Neural cell (in vitro differentiated cells): ENCODE data around the gene UBL3. TPM values are rescaled to one million over a fixed set of nuclear protein-coding genes. Genes with fewer than 3 reads are reported as not detected.
A peak's percentile ranks its signal among the peaks of the same experiment; 100 is the strongest.

Source experiments
- H2AFZ ChIP-seq: fragments of 200-600, 300-800 bp; sonication (generic), shearing (Covaris generic); 2 replicates; pipeline ENCODE4 v1.6.0; 2014; ENCODE audit warnings: low read depth, mild to moderate bottlenecking, antibody characterized with exemption, low read length, moderate library complexity
- H3F3A ChIP-seq: fragments of 200-600 bp; shearing (Covaris generic); 2 replicates; pipeline ENCODE4 v1.6.1; 2016; ENCODE audit warnings: mild to moderate bottlenecking, moderate library complexity, mixed read lengths, antibody characterized with exemption, low read length; ENCODE audit not compliant: insufficient read depth, poor library complexity, severe bottlenecking
- H3K27ac ChIP-seq: fragments of 200-600, 300-800 bp; sonication (generic), shearing (Covaris generic); 2 replicates; pipeline ENCODE4 v1.5.1; 2014; ENCODE audit warnings: mild to moderate bottlenecking, low read length, moderate library complexity
- H3K27me3 ChIP-seq: fragments of 300-800, 200-600 bp; sonication (generic), shearing (Covaris generic); 2 replicates; pipeline ENCODE4 v1.6.0; 2014; ENCODE audit warnings: mild to moderate bottlenecking, low read depth, low read length, moderate library complexity; ENCODE audit not compliant: insufficient read depth
- H3K36me3 ChIP-seq: fragments of 300-800, 200-600 bp; sonication (generic), shearing (Covaris generic); 2 replicates; pipeline ENCODE4 v1.5.1; 2014; ENCODE audit warnings: mild to moderate bottlenecking, antibody characterized with exemption, low read length, moderate library complexity; ENCODE audit not compliant: insufficient read depth
- H3K4me2 ChIP-seq: fragments of 300-800, 200-600 bp; sonication (generic), shearing (Covaris generic); 2 replicates; pipeline ENCODE4 v1.6.0; 2014; ENCODE audit warnings: mild to moderate bottlenecking, low read length
- H3K4me3 ChIP-seq: fragments of 300-800, 200-600 bp; sonication (generic), shearing (Covaris generic); 2 replicates; pipeline ENCODE4 v1.5.1; 2014; ENCODE audit warnings: mild to moderate bottlenecking, low read length, moderate library complexity
- H3K79me2 ChIP-seq: fragments of 200-600 bp; shearing (Covaris generic); replicated peaks from 2 replicates; pipeline ENCODE4 v1.6.0; 2014; ENCODE audit warnings: mild to moderate bottlenecking, low read length, moderate library complexity; ENCODE audit not compliant: insufficient read depth
- H3K9ac ChIP-seq: fragments of 300-800, 200-600 bp; sonication (generic), shearing (Covaris generic); 2 replicates; pipeline ENCODE4 v1.6.1; 2016; ENCODE audit warnings: mild to moderate bottlenecking, low read length, mixed read lengths
- H3K9me2 ChIP-seq: fragments of 200-600 bp; shearing (Covaris generic); 2 replicates; pipeline ENCODE4 v1.6.1; 2016; ENCODE audit warnings: mild to moderate bottlenecking, low read length, mixed read lengths; ENCODE audit not compliant: insufficient read depth
- H3K9me3 ChIP-seq: fragments of 200-600, 300-800 bp; sonication (generic), shearing (Covaris generic); 2 replicates; pipeline ENCODE4 v1.6.1; 2016; ENCODE audit warnings: mild to moderate bottlenecking, mixed run types, low read length, moderate library complexity, mixed read lengths
- H4K20me1 ChIP-seq: fragments of 200-600 bp; shearing (Covaris generic); 2 replicates; pipeline ENCODE4 v1.6.1; 2016; ENCODE audit warnings: mild to moderate bottlenecking, mixed run types; ENCODE audit not compliant: insufficient read depth
- EP300 ChIP-seq: fragments of 450-650 bp; conservative IDR thresholded peaks from 2 replicates; pipeline ENCODE4 v1.6.1; 2014; ENCODE audit warnings: antibody characterized with exemption, mild to moderate bottlenecking, moderate library complexity; ENCODE audit not compliant: poor library complexity, severe bottlenecking
- EZH2 ChIP-seq: fragments of 200-600, 300-800 bp; shearing (Covaris generic), sonication (generic); IDR thresholded peaks from 2 replicates; pipeline ENCODE4 v1.6.1; 2014; ENCODE audit warnings: antibody characterized with exemption, low read length, borderline replicate concordance, mild to moderate bottlenecking; ENCODE audit not compliant: insufficient read depth, poor library complexity, severe bottlenecking
- MXI1 ChIP-seq: fragments of 450-650 bp; conservative IDR thresholded peaks from 2 replicates; pipeline ENCODE4 v1.6.1; 2014; ENCODE audit warnings: antibody characterized with exemption, mild to moderate bottlenecking; ENCODE audit not compliant: poor library complexity, severe bottlenecking
- POLR2AphosphoS5 ChIP-seq: IDR thresholded peaks from 2 replicates; pipeline ENCODE4 v1.6.1; 2012
- RAD21 ChIP-seq: fragments of 450-650 bp; conservative IDR thresholded peaks from 2 replicates; pipeline ENCODE4 v1.6.1; 2014; ENCODE audit warnings: antibody characterized with exemption, mild to moderate bottlenecking, moderate library complexity
- SMC3 ChIP-seq: fragments of 450-650 bp; conservative IDR thresholded peaks from 2 replicates; pipeline ENCODE4 v1.6.1; 2014; ENCODE audit warnings: antibody characterized with exemption, mild to moderate bottlenecking, moderate library complexity; ENCODE audit not compliant: poor library complexity
- TAF1 ChIP-seq: IDR thresholded peaks from 2 replicates; pipeline ENCODE4 v1.6.1; 2012; ENCODE audit warnings: low read depth
- polyA plus RNA-seq: library from polyadenylated mRNA; depleted of rRNA; stranded (reverse); fragments of >200 nt; gene quantifications from 2 replicates; pipeline ENCODE4 v1.2.3, GENCODE V29; 2014
- TF ChIP-seq, protein P1 (sequence below): IDR thresholded peaks from 2 replicates; pipeline ENCODE4 v1.6.1; 2012; ENCODE audit warnings: borderline replicate concordance
- TF ChIP-seq, protein P2 (sequence below): fragments of 450-650 bp; IDR thresholded peaks from 2 replicates; pipeline ENCODE4 v1.5.1; 2014; ENCODE audit warnings: antibody characterized with exemption, mild to moderate bottlenecking, moderate library complexity; ENCODE audit not compliant: poor library complexity, severe bottlenecking

Gene UBL3
- polyA plus RNA-seq, 1 donor from 2014 or later: 35.8 TPM

DNA sequence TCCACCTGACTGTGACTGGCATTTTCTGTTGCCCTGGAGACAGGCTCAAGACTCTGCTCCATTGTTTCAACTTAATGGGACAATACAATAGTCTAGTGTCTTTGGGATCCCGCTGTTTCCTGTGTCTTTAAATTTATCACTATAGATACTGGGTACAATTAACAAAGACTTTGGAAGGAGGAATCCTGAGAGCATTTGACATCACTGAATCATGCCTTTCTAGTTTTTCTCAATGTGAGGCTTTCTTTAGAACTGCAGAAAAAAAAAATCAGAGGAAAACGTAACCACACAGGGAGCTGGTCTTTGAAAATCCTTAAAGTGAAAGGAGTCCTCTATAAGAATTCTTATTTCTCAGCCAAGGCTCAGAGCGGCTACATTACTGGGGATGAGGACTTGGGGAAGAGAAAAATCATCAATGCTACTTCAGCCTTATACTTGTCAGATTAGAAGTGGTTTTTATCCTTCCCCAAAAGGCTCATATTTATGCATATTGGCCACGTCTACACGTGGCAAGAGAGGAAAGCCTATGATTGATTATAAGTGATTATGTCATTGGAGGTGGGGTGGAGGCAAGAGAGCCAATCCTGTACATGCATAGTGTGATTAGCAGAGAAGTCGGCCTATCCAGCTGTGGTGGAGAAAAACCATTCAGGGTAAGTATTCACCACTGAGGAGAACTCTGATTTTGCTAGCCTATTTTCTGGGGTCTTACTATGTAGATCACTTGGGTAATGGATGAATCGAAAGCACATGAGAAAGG lies 34.4 kb upstream of the UBL3 start:
- no peak overlapping the region for H3K4me3 ChIP-seq
- H4K20me1 ChIP-seq: no peaks in the 10 kb centered on the region
- no peak for TF ChIP-seq TAF1
- TF ChIP-seq POLR2AphosphoS5: no peak
- TF ChIP-seq, protein P1, sequence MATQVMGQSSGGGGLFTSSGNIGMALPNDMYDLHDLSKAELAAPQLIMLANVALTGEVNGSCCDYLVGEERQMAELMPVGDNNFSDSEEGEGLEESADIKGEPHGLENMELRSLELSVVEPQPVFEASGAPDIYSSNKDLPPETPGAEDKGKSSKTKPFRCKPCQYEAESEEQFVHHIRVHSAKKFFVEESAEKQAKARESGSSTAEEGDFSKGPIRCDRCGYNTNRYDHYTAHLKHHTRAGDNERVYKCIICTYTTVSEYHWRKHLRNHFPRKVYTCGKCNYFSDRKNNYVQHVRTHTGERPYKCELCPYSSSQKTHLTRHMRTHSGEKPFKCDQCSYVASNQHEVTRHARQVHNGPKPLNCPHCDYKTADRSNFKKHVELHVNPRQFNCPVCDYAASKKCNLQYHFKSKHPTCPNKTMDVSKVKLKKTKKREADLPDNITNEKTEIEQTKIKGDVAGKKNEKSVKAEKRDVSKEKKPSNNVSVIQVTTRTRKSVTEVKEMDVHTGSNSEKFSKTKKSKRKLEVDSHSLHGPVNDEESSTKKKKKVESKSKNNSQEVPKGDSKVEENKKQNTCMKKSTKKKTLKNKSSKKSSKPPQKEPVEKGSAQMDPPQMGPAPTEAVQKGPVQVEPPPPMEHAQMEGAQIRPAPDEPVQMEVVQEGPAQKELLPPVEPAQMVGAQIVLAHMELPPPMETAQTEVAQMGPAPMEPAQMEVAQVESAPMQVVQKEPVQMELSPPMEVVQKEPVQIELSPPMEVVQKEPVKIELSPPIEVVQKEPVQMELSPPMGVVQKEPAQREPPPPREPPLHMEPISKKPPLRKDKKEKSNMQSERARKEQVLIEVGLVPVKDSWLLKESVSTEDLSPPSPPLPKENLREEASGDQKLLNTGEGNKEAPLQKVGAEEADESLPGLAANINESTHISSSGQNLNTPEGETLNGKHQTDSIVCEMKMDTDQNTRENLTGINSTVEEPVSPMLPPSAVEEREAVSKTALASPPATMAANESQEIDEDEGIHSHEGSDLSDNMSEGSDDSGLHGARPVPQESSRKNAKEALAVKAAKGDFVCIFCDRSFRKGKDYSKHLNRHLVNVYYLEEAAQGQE: no peak
- TF ChIP-seq MXI1: no peak
- no peak for TF ChIP-seq SMC3
- no peaks in the 10 kb centered on the region for H3F3A ChIP-seq
- no peaks in the 10 kb centered on the region for H3K27me3 ChIP-seq
- H3K9me2 ChIP-seq: no peaks in the 10 kb centered on the region
- no peaks in the 10 kb centered on the region for H3K9me3 ChIP-seq
- H3K4me2 ChIP-seq: peak overlapping the region; percentile 21
- peak overlapping the region; percentile 32 for H3K27ac ChIP-seq
- H3K9ac ChIP-seq: peak overlapping the region; percentile 14
- no peaks in the 10 kb centered on the region for H3K36me3 ChIP-seq
- H2AFZ ChIP-seq: no peak overlapping the region
- H3K79me2 ChIP-seq: no peaks in the 10 kb centered on the region

DNA sequence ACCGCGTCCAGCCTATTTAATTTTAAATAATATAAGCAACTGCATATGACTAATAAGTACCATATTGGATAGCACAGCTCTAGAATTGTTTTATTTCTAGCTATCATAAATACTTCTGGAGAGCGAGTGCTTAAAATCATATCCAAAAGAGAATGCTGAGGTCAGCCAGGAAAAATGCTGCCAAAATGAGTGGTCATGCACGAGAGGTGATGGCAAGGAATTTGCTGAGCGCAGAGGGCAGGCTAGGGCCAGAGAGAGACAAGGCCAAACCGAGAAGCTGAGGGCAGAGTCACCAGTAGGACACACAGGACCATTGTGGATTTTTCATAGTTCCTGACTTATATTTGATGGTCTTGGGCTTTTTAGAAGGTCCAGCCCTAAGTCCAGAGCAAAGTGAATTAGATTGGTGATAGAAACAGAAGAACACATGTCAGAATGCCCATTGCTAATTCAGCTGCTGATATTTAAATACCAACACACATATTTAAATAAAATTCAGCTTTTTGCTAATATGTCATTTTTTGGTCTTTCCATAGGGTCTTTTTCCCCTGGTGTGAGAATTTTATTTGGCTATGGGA lies 33.6 kb upstream of the UBL3 start:
- no peak for TF ChIP-seq MXI1
- no peak for TF ChIP-seq SMC3
- TF ChIP-seq POLR2AphosphoS5: no peak
- TF ChIP-seq, protein P2, sequence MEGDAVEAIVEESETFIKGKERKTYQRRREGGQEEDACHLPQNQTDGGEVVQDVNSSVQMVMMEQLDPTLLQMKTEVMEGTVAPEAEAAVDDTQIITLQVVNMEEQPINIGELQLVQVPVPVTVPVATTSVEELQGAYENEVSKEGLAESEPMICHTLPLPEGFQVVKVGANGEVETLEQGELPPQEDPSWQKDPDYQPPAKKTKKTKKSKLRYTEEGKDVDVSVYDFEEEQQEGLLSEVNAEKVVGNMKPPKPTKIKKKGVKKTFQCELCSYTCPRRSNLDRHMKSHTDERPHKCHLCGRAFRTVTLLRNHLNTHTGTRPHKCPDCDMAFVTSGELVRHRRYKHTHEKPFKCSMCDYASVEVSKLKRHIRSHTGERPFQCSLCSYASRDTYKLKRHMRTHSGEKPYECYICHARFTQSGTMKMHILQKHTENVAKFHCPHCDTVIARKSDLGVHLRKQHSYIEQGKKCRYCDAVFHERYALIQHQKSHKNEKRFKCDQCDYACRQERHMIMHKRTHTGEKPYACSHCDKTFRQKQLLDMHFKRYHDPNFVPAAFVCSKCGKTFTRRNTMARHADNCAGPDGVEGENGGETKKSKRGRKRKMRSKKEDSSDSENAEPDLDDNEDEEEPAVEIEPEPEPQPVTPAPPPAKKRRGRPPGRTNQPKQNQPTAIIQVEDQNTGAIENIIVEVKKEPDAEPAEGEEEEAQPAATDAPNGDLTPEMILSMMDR: no peak
- TF ChIP-seq EP300: no peak
- TF ChIP-seq RAD21: no peak
- no peak for TF ChIP-seq EZH2
- no peak for TF ChIP-seq TAF1
- TF ChIP-seq, protein P1: no peak
- Histone ChIP-seq H3K4me3 (no peak overlapping the region), H2AFZ (no peak overlapping the region)

More for the DNA sequence above, 33.6 kb upstream of the UBL3 start:
- Histone ChIP-seq H3K36me3 (no peaks in the 10 kb centered on the region), H3K9ac (no peak overlapping the region), H3K27me3 (no peaks in the 10 kb centered on the region), H4K20me1 (no peaks in the 10 kb centered on the region), H3K9me2 (no peaks in the 10 kb centered on the region), H3K4me2 (no peak overlapping the region), H3K27ac (no peak overlapping the region), H3K79me2 (no peaks in the 10 kb centered on the region), H3K9me3 (no peaks in the 10 kb centered on the region), H3F3A (no peaks in the 10 kb centered on the region)
